ENCODE results near the gene AGTRAP.

AGTRAP gene

GRCh38 chr1:11799896-11800295, 64.0 kb downstream of the AGTRAP start:
- TF ChIP-seq MAX (IDR thresholded peaks at IDR 0.05; ENCODE audit: low read depth, low read length) (no peak), MYC (IDR thresholded peaks at IDR 0.05; ENCODE audit: low read depth, low read length) (no peak), POLR2A (IDR thresholded peaks at IDR 0.05; ENCODE audit: extremely low read depth, insufficient read length) (no peak), CTCF (IDR thresholded peaks at IDR 0.05; ENCODE audit: low read depth, low read length) (no peak)
- H3K4me3 ChIP-seq (ENCODE audit: low read depth, low read length), result no peak overlapping the region
- DNase-seq (ENCODE audit: low read depth), result no peak

- no peak for DNase-seq (ENCODE audit: low read depth)
- no peak overlapping the region for H3K4me3 ChIP-seq (ENCODE audit: low read depth, low read length)
- no peak for TF ChIP-seq CTCF (IDR thresholded peaks at IDR 0.05; ENCODE audit: low read depth, low read length)
- no peak for TF ChIP-seq POLR2A (IDR thresholded peaks at IDR 0.05; ENCODE audit: extremely low read depth, insufficient read length)
- no peak for TF ChIP-seq MYC (IDR thresholded peaks at IDR 0.05; ENCODE audit: low read depth, low read length)
- no peak for TF ChIP-seq MAX (IDR thresholded peaks at IDR 0.05; ENCODE audit: low read depth, low read length)
These were observed 64.4 kb downstream of the AGTRAP start for GRCh38 chr1:11800391-11800755.
